Retina (tissue), 1 donor: Measurements from ENCODE around the gene SLC40A1.

ENCODE experiments used
- DNase-seq: peaks from one replicate; pipeline ENCODE4 v3.0.0-alpha.2; 2016

Gene SLC40A1

DNA sequence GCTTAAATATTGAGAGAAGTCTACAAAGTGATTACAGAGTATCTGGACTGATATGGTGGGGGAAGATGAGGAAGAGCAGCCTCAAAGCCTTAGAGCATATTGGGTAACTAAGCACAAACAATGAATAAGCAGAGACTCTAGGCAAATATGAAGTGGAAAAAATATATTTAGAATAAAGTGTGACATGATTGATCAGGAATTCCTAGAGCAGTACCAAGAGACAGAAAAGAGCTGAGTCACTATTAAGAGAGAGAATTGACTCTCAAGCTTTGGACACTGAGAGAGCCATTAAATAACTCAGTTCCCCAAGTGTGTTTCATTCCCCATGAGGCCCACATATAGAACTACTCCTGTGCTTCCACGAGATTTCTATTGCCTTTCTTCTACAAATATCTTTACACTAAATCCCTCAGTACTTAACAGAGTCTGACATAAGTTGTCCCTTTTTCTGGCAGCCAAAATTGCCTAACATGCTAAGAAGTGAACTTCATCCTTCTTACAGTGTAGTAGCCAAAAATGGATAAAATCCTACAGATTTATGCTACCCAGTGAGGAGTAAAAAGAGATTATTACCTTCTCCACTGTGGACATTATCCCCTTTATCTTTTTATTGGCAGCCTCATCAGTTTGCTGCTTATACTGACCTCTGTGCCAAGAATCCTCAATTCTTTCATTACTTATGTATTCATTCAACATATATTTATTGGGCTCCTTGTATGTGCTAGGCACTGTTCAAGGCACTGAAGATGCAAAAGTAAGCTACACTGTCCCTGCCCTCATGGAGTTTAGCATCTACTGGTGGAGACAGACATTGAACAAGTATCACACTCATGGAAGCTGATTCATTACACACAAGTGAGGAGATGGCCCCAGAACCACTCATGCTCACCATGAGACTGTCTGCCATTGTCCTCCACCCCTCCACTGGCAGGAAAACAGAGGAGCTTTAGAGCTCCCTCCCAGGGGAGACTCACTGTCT is 45.4 kb downstream of the SLC40A1 start:
- DNase-seq: no peak

DNA sequence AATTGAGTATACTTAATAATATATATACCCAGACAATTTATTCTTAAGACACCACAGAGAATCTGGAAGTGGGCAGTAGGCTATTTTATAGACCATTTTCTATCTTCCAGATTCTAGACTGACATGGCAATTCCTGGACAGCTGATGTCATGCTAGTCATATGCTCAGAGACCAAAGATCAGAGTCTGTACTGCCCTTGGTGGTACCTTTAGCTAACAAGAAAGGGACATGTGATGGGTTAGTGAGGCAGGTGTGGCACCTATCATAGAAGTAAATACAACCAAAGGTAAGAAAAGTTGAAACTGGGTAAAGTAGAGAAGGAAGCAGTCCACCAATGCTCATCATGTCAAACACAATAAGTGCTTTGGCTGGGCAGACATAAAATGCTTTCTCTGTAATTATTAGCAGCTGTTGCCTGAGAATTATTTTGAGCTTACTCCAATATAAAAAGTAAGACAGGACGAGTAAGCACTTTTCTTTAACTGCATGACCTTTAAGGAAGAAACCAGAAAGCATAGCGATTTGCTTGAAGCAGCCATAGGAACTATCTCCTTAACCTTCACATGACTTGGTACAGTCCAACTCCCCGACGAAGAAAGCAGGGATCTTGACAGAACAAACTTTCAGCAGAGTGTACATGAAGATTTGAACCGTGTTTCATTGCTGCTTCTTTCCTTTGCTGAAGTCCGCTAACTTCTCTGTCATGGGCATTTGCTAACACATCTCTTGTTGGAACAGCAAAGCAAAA is 47.1 kb downstream of the SLC40A1 start:
- DNase-seq: no peak

GRCh38 chr2:189530965-189531637 is 49.5 kb downstream of the SLC40A1 start:
- DNase-seq: no peak

DNA sequence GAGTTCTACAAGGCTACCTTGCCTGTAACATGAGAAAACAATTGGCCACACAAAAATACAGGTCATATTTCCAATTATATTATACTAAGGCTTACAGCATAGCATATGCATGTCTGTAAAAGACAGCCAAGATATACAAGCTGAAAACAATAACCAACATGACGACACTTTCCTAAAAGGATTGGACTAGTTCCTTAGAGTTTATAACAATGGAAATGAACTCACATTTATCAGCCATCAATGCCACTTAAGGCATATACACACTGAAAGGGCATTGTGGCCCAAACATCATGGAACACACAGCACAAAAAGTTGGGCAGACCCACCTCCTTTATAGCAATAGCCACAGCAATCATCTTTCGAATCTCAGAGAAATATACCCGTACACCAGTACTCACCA is 52.0 kb downstream of the SLC40A1 start:
- no peak for DNase-seq

GRCh38 chr2:189527812-189528592 is 52.6 kb downstream of the SLC40A1 start:
- no peak for DNase-seq

GRCh38 chr2:189527041-189527750 is 53.4 kb downstream of the SLC40A1 start:
- no peak for DNase-seq

DNA sequence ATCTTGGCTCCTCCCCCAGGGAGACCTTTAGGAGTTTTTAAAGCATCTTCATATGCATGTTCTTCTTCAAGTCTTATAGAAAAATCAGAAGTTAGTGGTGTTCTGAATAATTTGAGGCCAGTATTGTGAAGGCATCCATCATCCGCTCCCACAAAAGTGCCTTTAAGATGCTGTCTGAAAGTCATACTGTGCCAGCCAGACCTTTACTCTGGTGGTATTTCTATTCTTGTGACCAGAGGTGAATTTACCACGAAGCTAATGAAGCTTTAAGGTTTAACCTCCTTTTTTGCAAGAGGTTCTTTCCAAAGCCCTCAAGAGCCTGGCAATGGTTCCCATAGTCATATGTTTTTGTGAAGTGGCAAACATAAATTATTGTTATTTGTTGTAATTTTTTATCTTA is 54.3 kb downstream of the SLC40A1 start:
- no peak for DNase-seq

- no peak for DNase-seq
Measured at GRCh38 chr2:189524746-189525145, 55.8 kb downstream of the SLC40A1 start.

- DNase-seq: no peak
Measured at GRCh38 chr2:189522435-189523151, 58.0 kb downstream of the SLC40A1 start.

- no peak for DNase-seq
Measured at GRCh38 chr2:189521699-189522434, 58.7 kb downstream of the SLC40A1 start.

GRCh38 chr2:189519631-189520387 is 60.8 kb downstream of the SLC40A1 start:
- DNase-seq: no peak

DNA sequence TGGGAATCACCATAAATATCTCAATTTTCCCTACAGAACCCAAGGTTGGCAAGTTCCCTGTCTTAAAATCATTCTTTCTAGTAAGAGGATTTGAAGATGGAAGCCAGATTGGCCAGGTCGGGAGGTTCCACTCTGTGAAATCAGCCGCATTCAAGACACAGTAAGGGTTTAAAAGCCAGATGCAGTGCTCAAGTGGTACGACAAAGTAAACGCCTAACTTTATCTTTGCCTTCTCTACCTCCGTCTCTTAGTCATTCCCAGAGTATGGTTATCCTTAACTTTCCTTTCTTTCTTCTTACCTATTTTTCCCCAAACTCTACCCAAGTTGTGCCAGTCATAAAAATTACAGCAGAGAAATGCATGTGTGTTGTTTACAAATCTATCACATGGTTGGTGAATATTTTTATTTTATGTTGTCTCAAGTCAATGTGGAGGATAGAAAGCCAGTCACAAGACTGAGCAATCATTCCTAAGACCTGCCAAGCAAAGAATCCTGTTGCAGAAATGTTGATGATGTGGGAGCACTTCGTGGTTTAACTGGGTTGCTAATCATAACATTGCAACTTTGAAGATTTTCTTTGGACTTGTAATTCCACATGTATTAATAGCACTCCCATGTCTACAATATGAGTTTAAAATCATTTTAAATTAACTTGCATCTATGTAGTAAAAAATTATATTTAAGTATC is 62.6 kb downstream of the SLC40A1 start:
- DNase-seq: no peak

DNA sequence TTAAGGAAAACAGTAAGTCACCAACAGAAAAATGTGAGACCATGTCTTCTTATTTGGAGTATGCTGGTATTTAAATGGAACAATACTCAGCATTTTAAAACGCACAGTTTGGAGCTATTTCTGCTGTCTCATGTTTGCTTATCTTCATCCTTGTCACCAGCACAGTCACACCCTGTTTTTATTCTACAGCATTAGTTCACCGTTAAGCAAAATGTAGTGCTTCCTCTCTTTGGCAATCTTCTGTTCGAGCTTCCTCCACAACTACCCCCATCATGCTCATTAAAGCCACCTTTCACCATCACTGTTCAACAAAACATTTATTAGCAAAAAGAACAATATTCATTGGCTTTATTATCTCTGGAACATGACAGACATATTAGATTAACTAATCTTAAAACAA is 64.0 kb downstream of the SLC40A1 start:
- no peak for DNase-seq

- no peak for DNase-seq
Measured at GRCh38 chr2:189515264-189515663, 65.3 kb downstream of the SLC40A1 start.

DNA sequence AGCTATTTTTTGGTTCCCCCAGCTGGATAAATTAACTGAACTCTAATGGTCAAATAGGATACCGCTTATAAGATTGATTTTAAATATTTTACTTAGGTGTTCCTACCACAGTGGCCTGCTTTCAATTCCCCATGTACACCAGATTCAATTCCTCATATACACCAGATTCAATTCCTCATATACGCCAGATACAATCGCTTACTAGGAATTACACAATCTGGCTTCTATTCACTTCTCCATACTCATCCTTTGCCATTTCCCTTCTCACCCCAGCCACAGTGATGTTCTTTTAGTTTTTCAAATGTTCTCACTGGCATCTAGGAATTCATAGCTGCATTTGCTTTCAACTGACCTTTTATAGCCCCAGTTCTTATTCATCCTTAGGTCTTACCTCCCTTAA is 66.5 kb downstream of the SLC40A1 start:
- DNase-seq: no peak

GRCh38 chr2:189512879-189513278 is 67.7 kb downstream of the SLC40A1 start:
- no peak for DNase-seq

GRCh38 chr2:189511960-189512319 is 68.6 kb downstream of the SLC40A1 start:
- no peak for DNase-seq

- DNase-seq: no peak
Measured at GRCh38 chr2:189511210-189511959, 69.2 kb downstream of the SLC40A1 start.
